MM.1S (cell line): ENCODE results near the gene EFTUD2.

ENCODE experiments used
- EZH2 ChIP-seq: fragments of 300-600 bp; sonication (generic); optimal IDR thresholded peaks from 2 replicates; pipeline ENCODE3; 2017; ENCODE audit warnings: low read depth, mild to moderate bottlenecking, antibody characterized with exemption, low read length, mixed read lengths
- TF ChIP-seq, protein P1 (sequence below): fragments of 300-600 bp; sonication (generic); IDR thresholded peaks from 2 replicates; pipeline ENCODE4 v1.5.1; 2016; ENCODE audit warnings: antibody characterized with exemption, low read length, mixed read lengths

DNA sequence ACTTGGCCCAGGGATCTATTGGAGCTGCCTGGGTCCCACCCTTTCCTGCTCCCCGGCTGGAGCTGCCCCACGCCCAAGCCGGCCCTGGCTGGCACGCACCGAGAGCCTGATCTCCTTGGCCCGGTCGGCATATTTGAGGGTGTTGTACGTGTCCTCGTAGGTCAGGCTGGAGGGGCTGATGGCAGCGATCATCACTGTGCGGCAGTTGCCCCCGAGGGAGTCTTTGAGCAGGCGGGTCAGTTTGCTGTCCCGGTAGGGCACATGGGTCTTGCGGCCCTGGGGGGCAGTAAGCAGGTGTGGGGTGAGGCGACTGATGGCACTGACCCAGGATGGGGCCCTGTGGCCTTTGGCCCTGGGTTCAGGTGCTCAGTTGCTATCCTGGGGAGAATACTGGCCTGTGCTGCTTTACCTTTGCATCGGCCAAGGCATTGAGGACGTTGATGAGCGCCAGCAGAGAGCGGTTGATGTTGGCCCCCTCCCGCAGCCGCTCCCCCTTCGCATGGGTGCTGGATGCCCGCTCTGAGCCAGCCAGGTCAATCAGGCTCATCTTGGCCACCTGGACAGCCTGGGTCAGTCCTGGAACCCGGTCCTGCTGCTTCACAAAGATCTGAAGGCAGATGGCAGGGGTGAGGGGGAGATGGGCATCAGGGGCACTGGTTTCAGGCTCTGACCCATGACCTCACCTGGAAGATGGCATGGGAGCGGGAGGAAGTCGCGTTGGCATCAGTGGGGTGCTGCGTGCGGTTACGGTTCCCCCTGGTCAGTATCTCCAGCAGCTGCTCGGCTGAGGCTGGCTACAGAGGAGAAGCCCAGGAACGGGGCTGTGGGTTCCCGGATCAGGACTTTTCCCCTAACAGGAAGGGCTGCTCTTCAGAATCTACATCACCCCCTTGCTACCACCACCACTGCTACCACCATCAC, 34.8 kb upstream of the EFTUD2 start:
- TF ChIP-seq, protein P1, sequence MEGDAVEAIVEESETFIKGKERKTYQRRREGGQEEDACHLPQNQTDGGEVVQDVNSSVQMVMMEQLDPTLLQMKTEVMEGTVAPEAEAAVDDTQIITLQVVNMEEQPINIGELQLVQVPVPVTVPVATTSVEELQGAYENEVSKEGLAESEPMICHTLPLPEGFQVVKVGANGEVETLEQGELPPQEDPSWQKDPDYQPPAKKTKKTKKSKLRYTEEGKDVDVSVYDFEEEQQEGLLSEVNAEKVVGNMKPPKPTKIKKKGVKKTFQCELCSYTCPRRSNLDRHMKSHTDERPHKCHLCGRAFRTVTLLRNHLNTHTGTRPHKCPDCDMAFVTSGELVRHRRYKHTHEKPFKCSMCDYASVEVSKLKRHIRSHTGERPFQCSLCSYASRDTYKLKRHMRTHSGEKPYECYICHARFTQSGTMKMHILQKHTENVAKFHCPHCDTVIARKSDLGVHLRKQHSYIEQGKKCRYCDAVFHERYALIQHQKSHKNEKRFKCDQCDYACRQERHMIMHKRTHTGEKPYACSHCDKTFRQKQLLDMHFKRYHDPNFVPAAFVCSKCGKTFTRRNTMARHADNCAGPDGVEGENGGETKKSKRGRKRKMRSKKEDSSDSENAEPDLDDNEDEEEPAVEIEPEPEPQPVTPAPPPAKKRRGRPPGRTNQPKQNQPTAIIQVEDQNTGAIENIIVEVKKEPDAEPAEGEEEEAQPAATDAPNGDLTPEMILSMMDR = no peak
- TF ChIP-seq EZH2 = no peak
